ENCODE data around the gene POT1.
A peak's percentile ranks its signal among the peaks of the same experiment; 100 is the strongest.

The POT1 gene

GRCh38 chr7:124791426-124791825, 138.2 kb downstream of the POT1 start:
- H3K4me1 ChIP-seq (ENCODE audit: control insufficient read depth, low read depth, low read length) = peaks cover 2% of the 10 kb centered on the region
- no peak overlapping the region for H3K18ac ChIP-seq (ENCODE audit: low read length)
- no CpG with 5 or more reads among the region's 4 CpGs for WGBS (ENCODE audit: extremely low coverage, insufficient coverage, low lambda C conversion rate)
- no peak overlapping the region for H3K23ac ChIP-seq (ENCODE audit: low read length)
- H4K8ac ChIP-seq (ENCODE audit: low read depth, low read length) = no peak overlapping the region
- H2AK5ac ChIP-seq (ENCODE audit: low read length) = no peak overlapping the region
- H3K27ac ChIP-seq (ENCODE audit: low read depth, low read length) = no peak overlapping the region
- no peaks in the 10 kb centered on the region for H3K79me2 ChIP-seq (ENCODE audit: control insufficient read depth, insufficient read depth, low read length)
- H2BK5ac ChIP-seq (ENCODE audit: low read length) = no peak overlapping the region
- no peak overlapping the region for H3K4me2 ChIP-seq (ENCODE audit: low read length)
- H3K4ac ChIP-seq (ENCODE audit: low read depth, low read length) = no peak overlapping the region
- H2BK15ac ChIP-seq (replicated peaks; ENCODE audit: low read depth) = no peak overlapping the region
- no peak overlapping the region for H3K56ac ChIP-seq (ENCODE audit: low read length)
- no peak for DNase-seq
- no peak overlapping the region for H3K4me3 ChIP-seq (ENCODE audit: low read length)
- no peaks in the 10 kb centered on the region for H3K27me3 ChIP-seq (ENCODE audit: insufficient read depth, low read length, poor library complexity)
- H4K5ac ChIP-seq (ENCODE audit: low read length) = no peak overlapping the region
- no peak overlapping the region for H2BK120ac ChIP-seq (ENCODE audit: low read depth, low read length)
- H3K9ac ChIP-seq (ENCODE audit: low read length) = no peak overlapping the region
- H3K79me1 ChIP-seq (ENCODE audit: low read length) = no peaks in the 10 kb centered on the region
- H3K36me3 ChIP-seq (ENCODE audit: control insufficient read depth, insufficient read depth, low read length) = no peaks in the 10 kb centered on the region

- WGBS (ENCODE audit: extremely low coverage, insufficient coverage, low lambda C conversion rate) = no CpG with 5 or more reads among the region's 6 CpGs
- DNase-seq = no peak
- Histone ChIP-seq H3K4me2 (ENCODE audit: low read length) (no peak overlapping the region), H3K9ac (ENCODE audit: low read length) (no peak overlapping the region), H2BK15ac (replicated peaks; ENCODE audit: low read depth) (no peak overlapping the region), H3K79me2 (ENCODE audit: control insufficient read depth, insufficient read depth, low read length) (no peaks in the 10 kb centered on the region), H3K23ac (ENCODE audit: low read length) (no peak overlapping the region), H3K4me1 (ENCODE audit: control insufficient read depth, low read depth, low read length) (peaks cover 2% of the 10 kb centered on the region), H2BK5ac (ENCODE audit: low read length) (no peak overlapping the region), H3K4me3 (ENCODE audit: low read length) (no peak overlapping the region), H3K27me3 (ENCODE audit: insufficient read depth, low read length, poor library complexity) (no peaks in the 10 kb centered on the region), H3K56ac (ENCODE audit: low read length) (no peak overlapping the region), H3K27ac (ENCODE audit: low read depth, low read length) (no peak overlapping the region), H4K5ac (ENCODE audit: low read length) (no peak overlapping the region), H3K79me1 (ENCODE audit: low read length) (no peaks in the 10 kb centered on the region), H3K18ac (ENCODE audit: low read length) (no peak overlapping the region), H3K36me3 (ENCODE audit: control insufficient read depth, insufficient read depth, low read length) (no peaks in the 10 kb centered on the region), H3K4ac (ENCODE audit: low read depth, low read length) (no peak overlapping the region), H2AK5ac (ENCODE audit: low read length) (no peak overlapping the region), H4K8ac (ENCODE audit: low read depth, low read length) (no peak overlapping the region), H2BK120ac (ENCODE audit: low read depth, low read length) (no peak overlapping the region)
Observed at GRCh38 chr7:124790645-124791044, 139.0 kb downstream of the POT1 start.

- Histone ChIP-seq H3K27ac (ENCODE audit: low read depth, low read length) (no peak overlapping the region), H3K18ac (ENCODE audit: low read length) (no peak overlapping the region), H3K4me3 (ENCODE audit: low read length) (no peak overlapping the region), H2BK15ac (replicated peaks; ENCODE audit: low read depth) (no peak overlapping the region), H3K4ac (ENCODE audit: low read depth, low read length) (no peak overlapping the region), H3K27me3 (ENCODE audit: insufficient read depth, low read length, poor library complexity) (no peaks in the 10 kb centered on the region), H3K79me2 (ENCODE audit: control insufficient read depth, insufficient read depth, low read length) (no peaks in the 10 kb centered on the region), H3K79me1 (ENCODE audit: low read length) (no peaks in the 10 kb centered on the region), H3K23ac (ENCODE audit: low read length) (no peak overlapping the region), H2AK5ac (ENCODE audit: low read length) (no peak overlapping the region), H2BK5ac (ENCODE audit: low read length) (no peak overlapping the region), H3K4me2 (ENCODE audit: low read length) (no peak overlapping the region), H3K4me1 (ENCODE audit: control insufficient read depth, low read depth, low read length) (no peaks in the 10 kb centered on the region), H4K8ac (ENCODE audit: low read depth, low read length) (no peak overlapping the region), H3K36me3 (ENCODE audit: control insufficient read depth, insufficient read depth, low read length) (no peaks in the 10 kb centered on the region), H3K9ac (ENCODE audit: low read length) (no peak overlapping the region), H4K5ac (ENCODE audit: low read length) (no peak overlapping the region), H3K56ac (ENCODE audit: low read length) (no peak overlapping the region), H2BK120ac (ENCODE audit: low read depth, low read length) (no peak overlapping the region)
- no CpG with 5 or more reads among the region's 6 CpGs for WGBS (ENCODE audit: extremely low coverage, insufficient coverage, low lambda C conversion rate)
- no peak for DNase-seq
Observed at GRCh38 chr7:124785994-124786393, 143.6 kb downstream of the POT1 start.

- Histone ChIP-seq H3K36me3 (ENCODE audit: control insufficient read depth, insufficient read depth, low read length) (no peaks in the 10 kb centered on the region), H3K27ac (ENCODE audit: low read depth, low read length) (no peak overlapping the region), H3K79me2 (ENCODE audit: control insufficient read depth, insufficient read depth, low read length) (no peaks in the 10 kb centered on the region), H3K4me1 (ENCODE audit: control insufficient read depth, low read depth, low read length) (no peaks in the 10 kb centered on the region), H2BK120ac (ENCODE audit: low read depth, low read length) (peak overlapping the region; percentile 9), H3K56ac (ENCODE audit: low read length) (no peak overlapping the region), H3K4me2 (ENCODE audit: low read length) (no peak overlapping the region), H3K23ac (ENCODE audit: low read length) (no peak overlapping the region), H3K4ac (ENCODE audit: low read depth, low read length) (no peak overlapping the region), H3K27me3 (ENCODE audit: insufficient read depth, low read length, poor library complexity) (no peaks in the 10 kb centered on the region), H2AK5ac (ENCODE audit: low read length) (no peak overlapping the region), H3K18ac (ENCODE audit: low read length) (peak overlapping the region; percentile 51), H4K5ac (ENCODE audit: low read length) (no peak overlapping the region), H3K9ac (ENCODE audit: low read length) (no peak overlapping the region), H3K4me3 (ENCODE audit: low read length) (no peak overlapping the region), H4K8ac (ENCODE audit: low read depth, low read length) (no peak overlapping the region), H2BK15ac (replicated peaks; ENCODE audit: low read depth) (no peak overlapping the region), H2BK5ac (ENCODE audit: low read length) (no peak overlapping the region), H3K79me1 (ENCODE audit: low read length) (no peaks in the 10 kb centered on the region)
- DNase-seq = peak; percentile 82
- WGBS (ENCODE audit: extremely low coverage, insufficient coverage, low lambda C conversion rate) = no CpG with 5 or more reads among the region's 9 CpGs
Observed at GRCh38 chr7:124784879-124785818, 144.5 kb downstream of the POT1 start.

GRCh38 chr7:124783271-124783670, 146.4 kb downstream of the POT1 start:
- Histone ChIP-seq H3K79me1 (ENCODE audit: low read length) (no peaks in the 10 kb centered on the region), H3K4me1 (ENCODE audit: control insufficient read depth, low read depth, low read length) (no peaks in the 10 kb centered on the region), H3K36me3 (ENCODE audit: control insufficient read depth, insufficient read depth, low read length) (no peaks in the 10 kb centered on the region), H2AK5ac (ENCODE audit: low read length) (no peak overlapping the region), H3K23ac (ENCODE audit: low read length) (no peak overlapping the region), H3K56ac (ENCODE audit: low read length) (no peak overlapping the region), H3K79me2 (ENCODE audit: control insufficient read depth, insufficient read depth, low read length) (no peaks in the 10 kb centered on the region), H2BK5ac (ENCODE audit: low read length) (no peak overlapping the region), H3K4me3 (ENCODE audit: low read length) (no peak overlapping the region), H3K9ac (ENCODE audit: low read length) (no peak overlapping the region), H3K27me3 (ENCODE audit: insufficient read depth, low read length, poor library complexity) (no peaks in the 10 kb centered on the region), H4K5ac (ENCODE audit: low read length) (no peak overlapping the region), H2BK120ac (ENCODE audit: low read depth, low read length) (no peak overlapping the region), H2BK15ac (replicated peaks; ENCODE audit: low read depth) (no peak overlapping the region), H3K18ac (ENCODE audit: low read length) (no peak overlapping the region), H3K27ac (ENCODE audit: low read depth, low read length) (no peak overlapping the region), H3K4me2 (ENCODE audit: low read length) (no peak overlapping the region), H4K8ac (ENCODE audit: low read depth, low read length) (no peak overlapping the region), H3K4ac (ENCODE audit: low read depth, low read length) (no peak overlapping the region)
- DNase-seq = no peak
- 100% methylated on average over 1 of the region's 5 CpGs for WGBS (ENCODE audit: extremely low coverage, insufficient coverage, low lambda C conversion rate)

Measured in mesendoderm (in vitro differentiated cells).